NCI-H345 (cell line): ENCODE data around the gene MAP3K21.

Experiments used
- DNase-seq: peaks from one replicate; lab custom pipeline; 2025; lab: John Stamatoyannopoulos, UW

The MAP3K21 gene

GRCh38 chr1:233389169-233389568 is 61.6 kb downstream of the MAP3K21 start:
- DNase-seq, result no peak

GRCh38 chr1:233389893-233390292 is 62.4 kb downstream of the MAP3K21 start:
- DNase-seq, result no peak

GRCh38 chr1:233390842-233391737 is 63.6 kb downstream of the MAP3K21 start:
- DNase-seq, result no peak

GRCh38 chr1:233393084-233393840 is 65.7 kb downstream of the MAP3K21 start:
- no peak for DNase-seq

GRCh38 chr1:233393926-233394680 is 66.6 kb downstream of the MAP3K21 start:
- DNase-seq, result no peak

GRCh38 chr1:233394860-233395717 is 67.6 kb downstream of the MAP3K21 start:
- DNase-seq, result peak; percentile 58

- DNase-seq, result no peak
Measured at GRCh38 chr1:233395863-233396646, 68.5 kb downstream of the MAP3K21 start.

- no peak for DNase-seq
Measured at GRCh38 chr1:233406339-233406960, 78.9 kb downstream of the MAP3K21 start.

GRCh38 chr1:233406994-233407631 is 79.6 kb downstream of the MAP3K21 start:
- no peak for DNase-seq

- no peak for DNase-seq
Measured at GRCh38 chr1:233409540-233409939, 82.0 kb downstream of the MAP3K21 start.

- no peak for DNase-seq
Measured at GRCh38 chr1:233410906-233411305, 83.4 kb downstream of the MAP3K21 start.

GRCh38 chr1:233412812-233413211 is 85.3 kb downstream of the MAP3K21 start:
- no peak for DNase-seq

- DNase-seq, result no peak
Measured at GRCh38 chr1:233421293-233421692, 93.8 kb downstream of the MAP3K21 start.

- no peak for DNase-seq
Measured at GRCh38 chr1:233424779-233425178, 97.3 kb downstream of the MAP3K21 start.

GRCh38 chr1:233427907-233428306 is 100.4 kb downstream of the MAP3K21 start:
- DNase-seq, result no peak

GRCh38 chr1:233431753-233432403 is 104.4 kb downstream of the MAP3K21 start:
- DNase-seq, result no peak

- DNase-seq, result no peak
Measured at GRCh38 chr1:233432916-233433315, 105.4 kb downstream of the MAP3K21 start.

GRCh38 chr1:233433436-233434210 is 106.1 kb downstream of the MAP3K21 start:
- DNase-seq, result no peak
